Endothelial cell of umbilical vein (primary cell): ENCODE results near the gene INTS6L. TPM values are rescaled to one million over a fixed set of nuclear protein-coding genes. Genes with fewer than 3 reads are reported as not detected.

Source experiments
- BruUV-seq: library from RNA; stranded (reverse); fragments of 400-500 nt; replicated peaks from 2 replicates; lab custom pipeline; 2021; lab: Mats Ljungman, UMichigan
- CTCF ChIA-PET: fragments of 300-600, 350-600 bp; sonication (Branson Sonifier 250); formaldehyde crosslinking; loops from one replicate; lab custom pipeline; 2021; ENCODE audit warnings: antibody characterized with exemption, inconsistent platforms; lab: Charles Lee
- POLR2A ChIA-PET: fragments of 300-600, 350-600 bp; sonication (Branson Sonifier 250); formaldehyde crosslinking; loops from one replicate; lab custom pipeline; 2021; ENCODE audit warnings: antibody characterized with exemption, inconsistent platforms; lab: Charles Lee
- DNase-seq: peaks from one replicate; pipeline ENCODE4 v3.0.0-alpha.2; 2011; ENCODE audit warnings: low read depth, low spot score
- FAIRE-seq: peaks from 2 replicates; lab custom pipeline; 2011; peaks lifted over from hg19 to GRCh38; lab: Jason Lieb, UNC
- H2AFZ ChIP-seq: 2 replicates; pipeline ENCODE4 v1.6.0; 2012; ENCODE audit warnings: low read depth, low read length, control low read depth, inconsistent platforms
- H3K27ac ChIP-seq: 2 replicates; pipeline ENCODE4 v1.5.1; 2011; ENCODE audit warnings: low read depth, mild to moderate bottlenecking, control low read depth, low read length, moderate library complexity; ENCODE audit not compliant: insufficient read depth
- H3K27me3 ChIP-seq, 2 experiments: 2 replicates each; pipeline versions ENCODE4 v1.6.0 to v1.6.1; 2011; ENCODE audit warnings: low read length in 2 of 2, mixed read lengths in 1 of 2; ENCODE audit not compliant: control insufficient read depth in 2 of 2, insufficient read depth in 2 of 2
- H3K36me3 ChIP-seq, 2 experiments: 2 replicates in 1 of 2; 3 replicates in 1 of 2; pipeline ENCODE4 v1.5.1; 2011; ENCODE audit warnings: low read length in 2 of 2, mild to moderate bottlenecking in 1 of 2, moderate library complexity in 1 of 2; ENCODE audit not compliant: control insufficient read depth in 2 of 2, insufficient read depth in 2 of 2; ENCODE audit errors: extremely low read depth in 1 of 2
- H3K4me1 ChIP-seq: 3 replicates; pipeline ENCODE4 v1.5.1; 2011; ENCODE audit warnings: mild to moderate bottlenecking, low read length; ENCODE audit not compliant: control insufficient read depth, insufficient read depth; ENCODE audit errors: extremely low read depth
- H3K4me2 ChIP-seq: 2 replicates; pipeline ENCODE4 v1.6.1; 2011; ENCODE audit warnings: low read length, control low read depth, mixed read lengths; ENCODE audit not compliant: insufficient read depth
- H3K4me3 ChIP-seq, 3 experiments: fragments of 200-600 bp in 1 of 3; sonication (generic), shearing (Covaris generic) in 1 of 3; replicated peaks in 1 of 3; 2 replicates each; pipeline ENCODE4 v1.5.1; 2011 to 2016; ENCODE audit warnings: control low read depth in 3 of 3, low read length in 3 of 3, mild to moderate bottlenecking in 2 of 3, inconsistent platforms in 1 of 3, low read depth in 1 of 3, moderate library complexity in 1 of 3; ENCODE audit not compliant: insufficient read depth in 1 of 3
- H3K79me2 ChIP-seq: 2 replicates; pipeline ENCODE4 v1.6.0; 2012; ENCODE audit warnings: low read length, inconsistent platforms; ENCODE audit not compliant: control insufficient read depth, insufficient read depth
- H3K9ac ChIP-seq: replicated peaks from 2 replicates; pipeline ENCODE3; 2011; ENCODE audit warnings: low read length, control low read depth; ENCODE audit not compliant: insufficient read depth; ENCODE audit errors: extremely low read depth
- H3K9me1 ChIP-seq: replicated peaks from 3 replicates; pipeline ENCODE4 v1.6.0; 2011; ENCODE audit warnings: mild to moderate bottlenecking, low read length; ENCODE audit not compliant: control insufficient read depth, insufficient read depth; ENCODE audit errors: extremely low read depth
- H3K9me3 ChIP-seq: replicated peaks from 2 replicates; pipeline ENCODE4 v1.5.1; 2012; ENCODE audit warnings: low read length, inconsistent platforms; ENCODE audit not compliant: control insufficient read depth, insufficient read depth
- H4K20me1 ChIP-seq: replicated peaks from 2 replicates; pipeline ENCODE3; 2011; ENCODE audit warnings: mild to moderate bottlenecking, low read length; ENCODE audit not compliant: control insufficient read depth, insufficient read depth; ENCODE audit errors: extremely low read depth
- EZH2 ChIP-seq: IDR thresholded peaks from 2 replicates; pipeline ENCODE4 v1.6.1; 2012; ENCODE audit warnings: borderline replicate concordance, low read depth, mild to moderate bottlenecking, moderate library complexity, low read length, inconsistent platforms; ENCODE audit not compliant: severe bottlenecking
- FOS ChIP-seq: IDR thresholded peaks from 2 replicates; pipeline ENCODE4 v1.6.1; 2011; ENCODE audit warnings: mild to moderate bottlenecking, low read length, moderate library complexity, borderline replicate concordance; ENCODE audit not compliant: insufficient read depth
- GATA2 ChIP-seq: IDR thresholded peaks from 2 replicates; pipeline ENCODE4 v1.7.0; 2011; ENCODE audit warnings: low read depth, mild to moderate bottlenecking, moderate library complexity, mixed read lengths, low read length; ENCODE audit not compliant: insufficient read length, insufficient read depth
- JUN ChIP-seq: IDR thresholded peaks from 2 replicates; pipeline ENCODE4 v1.6.1; 2011; ENCODE audit warnings: borderline replicate concordance, low read depth; ENCODE audit not compliant: insufficient read length, insufficient read depth
- MYC ChIP-seq: IDR thresholded peaks from one replicate; pipeline ENCODE4 v1.6.1; 2011; ENCODE audit warnings: mild to moderate bottlenecking, low read depth, low read length
- POLR2A ChIP-seq: IDR thresholded peaks from 2 replicates; pipeline ENCODE4 v1.6.1; 2012; ENCODE audit warnings: low read depth, mild to moderate bottlenecking, control low read depth, low read length
- POLR2AphosphoS5 ChIP-seq: IDR thresholded peaks from 2 replicates; pipeline ENCODE4 v1.6.1; 2012; ENCODE audit warnings: low read depth, mild to moderate bottlenecking, control low read depth, low read length, moderate library complexity; ENCODE audit not compliant: insufficient read depth
- dilution Hi-C: fragments of 300-500 bp; cut with MboI; formaldehyde crosslinking; loops from one replicate; pipeline ENCODE4 v1.15.0; 2019; ENCODE audit warnings: low sequenced_read_pairs; ENCODE audit not compliant: extremely low pct_ligation_motif_present
- intact Hi-C: fragments of 100-400 bp; cut with micrococcal nuclease; formaldehyde crosslinking; loops from one replicate; pipeline ENCODE4 v1.10.0; 2022
- polyA plus RNA-seq, 4 experiments: library from polyadenylated mRNA; depleted of rRNA in 3 of 4; stranded (reverse) in 3 of 4; unstranded in 1 of 4; fragments of >200 nt; gene quantifications; 2 replicates each; pipeline versions ENCODE4 v1.2.1 to v1.2.3, GENCODE V29; 2011 to 2012; ENCODE audit warnings: missing spikeins in 1 of 4
- total RNA-seq: library from RNA; stranded (reverse); gene quantifications from 2 replicates; pipeline ENCODE4 v1.2.3, GENCODE V29; 2021
- TF ChIP-seq, protein P1 (sequence below), 2 donors: IDR thresholded peaks; 1 replicate in 1 of 2; 2 replicates in 1 of 2; pipeline ENCODE4 v1.5.1; 2011; ENCODE audit warnings: low read length in 2 of 2, mild to moderate bottlenecking in 2 of 2, moderate library complexity in 2 of 2, control low read depth in 1 of 2, inconsistent platforms in 1 of 2, low read depth in 1 of 2; ENCODE audit not compliant: insufficient read depth in 1 of 2; ENCODE audit errors: extremely low read depth in 1 of 2
- TF ChIP-seq, protein P2 (sequence below): IDR thresholded peaks from 2 replicates; pipeline ENCODE4 v1.6.1; 2011; ENCODE audit not compliant: insufficient read depth, insufficient read length

The INTS6L gene
- total and polyA plus RNA-seq, 2 donors (not counting 3 experiments of a cell fraction or from before 2014, with no cell fraction given), result 5.2 to 7.5 TPM

DNA sequence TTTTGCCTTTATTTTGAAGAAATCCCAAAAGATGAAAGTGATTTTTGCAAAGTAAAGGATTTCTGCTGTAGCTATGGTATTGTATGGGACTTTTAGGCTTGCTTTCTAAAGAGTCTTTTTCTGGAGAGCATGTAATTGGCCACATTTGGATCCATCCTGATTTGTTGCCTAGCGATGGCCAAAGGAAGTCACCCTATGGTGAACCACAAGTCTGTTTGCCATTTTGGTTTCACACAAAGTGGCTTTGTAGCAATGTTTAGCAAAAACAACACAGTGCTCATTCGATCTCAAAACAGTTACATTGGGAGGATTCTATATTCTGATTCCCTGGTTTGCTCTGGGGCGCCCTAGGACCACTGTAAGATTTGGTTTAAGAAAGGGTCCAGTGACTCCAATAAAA is 44.1 kb upstream of the INTS6L start:
- no peak overlapping the region for H3K4me2 ChIP-seq
- H3K4me3 ChIP-seq, result no peak overlapping the region
- H3K4me1 ChIP-seq, result no peaks in the 10 kb centered on the region
- dilution Hi-C loops, result no loop called here
- no peak overlapping the region for H3K27ac ChIP-seq
- FAIRE-seq (no peak), DNase-seq (no peak)
- no peaks in the 10 kb centered on the region for H4K20me1 ChIP-seq
- H3K9me1 ChIP-seq, result no peaks in the 10 kb centered on the region
- H3K36me3 ChIP-seq, result no peaks in the 10 kb centered on the region
- H3K9me3 ChIP-seq, result no peaks in the 10 kb centered on the region
- H3K27me3 ChIP-seq, result peaks cover 0 to 2% of the 10 kb centered on the region in 2 experiments
- intact Hi-C loops, result no loop called here
- H2AFZ ChIP-seq, result no peak overlapping the region
- ChIA-PET CTCF (interaction anchor here (1.7 to 1.8 kb wide), 2 partner anchors 13 to 290 kb away, joined by 8 to 10 read pairs; no protein-coding TSS in a partner anchor), POLR2A (no interaction called here)
- BruUV-seq, result no TSS peak
- no peak overlapping the region for H3K9ac ChIP-seq
- H3K79me2 ChIP-seq, result no peaks in the 10 kb centered on the region
- no peak for TF ChIP-seq GATA2
- TF ChIP-seq, protein P1, sequence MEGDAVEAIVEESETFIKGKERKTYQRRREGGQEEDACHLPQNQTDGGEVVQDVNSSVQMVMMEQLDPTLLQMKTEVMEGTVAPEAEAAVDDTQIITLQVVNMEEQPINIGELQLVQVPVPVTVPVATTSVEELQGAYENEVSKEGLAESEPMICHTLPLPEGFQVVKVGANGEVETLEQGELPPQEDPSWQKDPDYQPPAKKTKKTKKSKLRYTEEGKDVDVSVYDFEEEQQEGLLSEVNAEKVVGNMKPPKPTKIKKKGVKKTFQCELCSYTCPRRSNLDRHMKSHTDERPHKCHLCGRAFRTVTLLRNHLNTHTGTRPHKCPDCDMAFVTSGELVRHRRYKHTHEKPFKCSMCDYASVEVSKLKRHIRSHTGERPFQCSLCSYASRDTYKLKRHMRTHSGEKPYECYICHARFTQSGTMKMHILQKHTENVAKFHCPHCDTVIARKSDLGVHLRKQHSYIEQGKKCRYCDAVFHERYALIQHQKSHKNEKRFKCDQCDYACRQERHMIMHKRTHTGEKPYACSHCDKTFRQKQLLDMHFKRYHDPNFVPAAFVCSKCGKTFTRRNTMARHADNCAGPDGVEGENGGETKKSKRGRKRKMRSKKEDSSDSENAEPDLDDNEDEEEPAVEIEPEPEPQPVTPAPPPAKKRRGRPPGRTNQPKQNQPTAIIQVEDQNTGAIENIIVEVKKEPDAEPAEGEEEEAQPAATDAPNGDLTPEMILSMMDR (IDR thresholded peaks at IDR 0.05; ENCODE audit: extremely low read depth in 1 of 2, insufficient read depth in 1 of 2, low read depth in 1 of 2, low read length in 2 of 2), result no peak
- TF ChIP-seq JUN, result no peak
- TF ChIP-seq MYC, result no peak
- TF ChIP-seq, protein P2, sequence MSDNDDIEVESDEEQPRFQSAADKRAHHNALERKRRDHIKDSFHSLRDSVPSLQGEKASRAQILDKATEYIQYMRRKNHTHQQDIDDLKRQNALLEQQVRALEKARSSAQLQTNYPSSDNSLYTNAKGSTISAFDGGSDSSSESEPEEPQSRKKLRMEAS, result no peak
- no peak for TF ChIP-seq EZH2
- no peak for TF ChIP-seq FOS
- TF ChIP-seq POLR2AphosphoS5, result no peak
- no peak for TF ChIP-seq POLR2A
